ENCODE data around the gene LCE5A. TPM values are rescaled to one million over a fixed set of nuclear protein-coding genes. Genes with fewer than 3 reads are reported as not detected.

LCE5A gene
- polyA plus RNA-seq, 1 donor from 2014 or later = not detected

DNA sequence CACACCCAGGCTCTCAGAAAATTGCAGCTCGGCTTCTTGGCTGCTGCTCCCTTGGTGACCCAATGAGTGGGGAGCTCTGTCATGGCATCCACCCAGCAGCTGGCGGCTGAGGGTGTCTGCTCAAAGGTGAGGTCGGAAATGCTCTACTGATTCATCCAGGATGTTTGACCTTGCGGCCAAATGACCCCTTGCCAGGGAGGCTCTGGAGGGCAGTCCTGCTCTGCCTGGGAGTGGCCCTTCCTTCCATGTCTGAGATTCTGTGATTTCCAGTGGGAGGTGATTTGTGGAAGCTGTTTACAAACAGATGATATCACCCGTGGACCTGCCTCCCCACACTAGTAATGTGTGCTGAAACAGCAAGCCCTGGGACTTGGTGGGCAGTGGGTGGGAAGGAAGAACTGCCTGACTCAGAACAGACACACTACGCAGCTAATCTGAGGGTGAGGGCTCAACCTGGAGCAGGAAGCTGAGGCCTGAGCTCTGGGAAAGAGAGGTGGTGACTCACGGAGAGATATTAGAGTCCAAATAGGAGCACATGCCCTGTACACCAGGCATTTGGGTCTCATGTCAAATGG is 6.7 kb downstream of the LCE5A start:
- Histone ChIP-seq H3K9me3 (ENCODE audit: low read length) (peaks cover 7% of the 10 kb centered on the region), H3K27me3 (ENCODE audit: insufficient read depth, low read depth, low read length) (no peaks in the 10 kb centered on the region)

GRCh38 chr1:152519851-152520250 is 9.2 kb downstream of the LCE5A start:
- no peaks in the 10 kb centered on the region for H3K9me2 ChIP-seq (ENCODE audit: insufficient read depth, low read length)
- no peak overlapping the region for H3K27ac ChIP-seq (ENCODE audit: low read length)
- no peaks in the 10 kb centered on the region for H4K20me1 ChIP-seq (ENCODE audit: insufficient read depth)
- H3K9me3 ChIP-seq (ENCODE audit: low read length) = peaks cover 2% of the 10 kb centered on the region
- TF ChIP-seq, protein P1, sequence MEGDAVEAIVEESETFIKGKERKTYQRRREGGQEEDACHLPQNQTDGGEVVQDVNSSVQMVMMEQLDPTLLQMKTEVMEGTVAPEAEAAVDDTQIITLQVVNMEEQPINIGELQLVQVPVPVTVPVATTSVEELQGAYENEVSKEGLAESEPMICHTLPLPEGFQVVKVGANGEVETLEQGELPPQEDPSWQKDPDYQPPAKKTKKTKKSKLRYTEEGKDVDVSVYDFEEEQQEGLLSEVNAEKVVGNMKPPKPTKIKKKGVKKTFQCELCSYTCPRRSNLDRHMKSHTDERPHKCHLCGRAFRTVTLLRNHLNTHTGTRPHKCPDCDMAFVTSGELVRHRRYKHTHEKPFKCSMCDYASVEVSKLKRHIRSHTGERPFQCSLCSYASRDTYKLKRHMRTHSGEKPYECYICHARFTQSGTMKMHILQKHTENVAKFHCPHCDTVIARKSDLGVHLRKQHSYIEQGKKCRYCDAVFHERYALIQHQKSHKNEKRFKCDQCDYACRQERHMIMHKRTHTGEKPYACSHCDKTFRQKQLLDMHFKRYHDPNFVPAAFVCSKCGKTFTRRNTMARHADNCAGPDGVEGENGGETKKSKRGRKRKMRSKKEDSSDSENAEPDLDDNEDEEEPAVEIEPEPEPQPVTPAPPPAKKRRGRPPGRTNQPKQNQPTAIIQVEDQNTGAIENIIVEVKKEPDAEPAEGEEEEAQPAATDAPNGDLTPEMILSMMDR (IDR thresholded peaks at IDR 0.05; ENCODE audit: poor library complexity, severe bottlenecking) = no peak
- TF ChIP-seq REST (IDR thresholded peaks at IDR 0.05; ENCODE audit: borderline replicate concordance) (no peak), POLR2AphosphoS5 (IDR thresholded peaks at IDR 0.05) (no peak), SMC3 (conservative IDR thresholded peaks at IDR 0.05; ENCODE audit: poor library complexity) (no peak), EZH2 (IDR thresholded peaks at IDR 0.05; ENCODE audit: borderline replicate concordance, insufficient read depth, low read length, poor library complexity, severe bottlenecking) (no peak), MXI1 (conservative IDR thresholded peaks at IDR 0.05; ENCODE audit: poor library complexity, severe bottlenecking) (no peak), RAD21 (conservative IDR thresholded peaks at IDR 0.05) (no peak), EP300 (conservative IDR thresholded peaks at IDR 0.05; ENCODE audit: poor library complexity, severe bottlenecking) (no peak), TAF1 (IDR thresholded peaks at IDR 0.05; ENCODE audit: low read depth) (no peak)
- H3K79me2 ChIP-seq (replicated peaks; ENCODE audit: insufficient read depth, low read length) = no peaks in the 10 kb centered on the region
- no peaks in the 10 kb centered on the region for H3F3A ChIP-seq (ENCODE audit: insufficient read depth, low read length, poor library complexity, severe bottlenecking)
- H3K9ac ChIP-seq (ENCODE audit: low read length) = no peak overlapping the region
- H3K4me3 ChIP-seq (ENCODE audit: low read length) = no peak overlapping the region
- no peak overlapping the region for H3K4me2 ChIP-seq (ENCODE audit: low read length)
- H2AFZ ChIP-seq (ENCODE audit: low read depth, low read length) = no peak overlapping the region
- H3K36me3 ChIP-seq (ENCODE audit: insufficient read depth, low read length) = no peaks in the 10 kb centered on the region
- no peaks in the 10 kb centered on the region for H3K27me3 ChIP-seq (ENCODE audit: insufficient read depth, low read depth, low read length)

More for the DNA sequence above, 6.7 kb downstream of the LCE5A start:
- no peak for TF ChIP-seq EZH2 (IDR thresholded peaks at IDR 0.05; ENCODE audit: borderline replicate concordance, insufficient read depth, low read length, poor library complexity, severe bottlenecking)
- TF ChIP-seq EP300 (conservative IDR thresholded peaks at IDR 0.05; ENCODE audit: poor library complexity, severe bottlenecking) = no peak
- TF ChIP-seq TAF1 (IDR thresholded peaks at IDR 0.05; ENCODE audit: low read depth) = no peak
- no peaks in the 10 kb centered on the region for H4K20me1 ChIP-seq (ENCODE audit: insufficient read depth)
- no peak overlapping the region for H3K4me3 ChIP-seq (ENCODE audit: low read length)
- H3K4me2 ChIP-seq (ENCODE audit: low read length) = no peak overlapping the region
- H3F3A ChIP-seq (ENCODE audit: insufficient read depth, low read length, poor library complexity, severe bottlenecking) = no peaks in the 10 kb centered on the region
- H3K79me2 ChIP-seq (replicated peaks; ENCODE audit: insufficient read depth, low read length) = no peaks in the 10 kb centered on the region
- no peaks in the 10 kb centered on the region for H3K36me3 ChIP-seq (ENCODE audit: insufficient read depth, low read length)
- no peak overlapping the region for H3K9ac ChIP-seq (ENCODE audit: low read length)
- H3K9me2 ChIP-seq (ENCODE audit: insufficient read depth, low read length) = no peaks in the 10 kb centered on the region
- no peak overlapping the region for H2AFZ ChIP-seq (ENCODE audit: low read depth, low read length)
- no peak overlapping the region for H3K27ac ChIP-seq (ENCODE audit: low read length)
